Central memory CD8-positive, alpha-beta T cell (primary cell): ENCODE measurements around the gene LTBP2.

Experiments used
- ATAC-seq: fragments of 150-1000 bp; cut with Tn5 transposase; replicated peaks from 2 replicates; pipeline ENCODE4 v1.10.0; 2022; ENCODE audit warnings: mild to moderate bottlenecking, moderate FRiP score, moderate number of reproducible peaks; ENCODE audit not compliant: poor library complexity, severe bottlenecking; ENCODE audit errors: extremely low read depth
- DNase-seq, 2 donors: peaks; one replicate each; pipeline ENCODE4 v3.0.0; 2021; ENCODE audit warnings: low spot score in 2 of 2
- H3K27ac Mint-ChIP-seq: one replicate; pipeline ENCODE4 v1.8.0; 2022; ENCODE audit warnings: low read depth, mild to moderate bottlenecking, moderate library complexity, mixed read lengths
- H3K27me3 Mint-ChIP-seq: one replicate; pipeline ENCODE4 v1.8.0; 2022; ENCODE audit warnings: mixed read lengths
- H3K36me3 Mint-ChIP-seq: one replicate; pipeline ENCODE4 v1.8.0; 2022; ENCODE audit warnings: mild to moderate bottlenecking, moderate library complexity, mixed read lengths; ENCODE audit not compliant: insufficient read depth
- H3K4me1 Mint-ChIP-seq: one replicate; pipeline ENCODE4 v1.8.0; 2022; ENCODE audit warnings: mixed read lengths
- H3K4me3 Mint-ChIP-seq: one replicate; pipeline ENCODE4 v1.8.0; 2022; ENCODE audit warnings: mild to moderate bottlenecking, moderate library complexity, mixed read lengths
- H3K9me3 Mint-ChIP-seq: one replicate; pipeline ENCODE4 v1.8.0; 2022; ENCODE audit warnings: mixed read lengths

LTBP2 gene

DNA sequence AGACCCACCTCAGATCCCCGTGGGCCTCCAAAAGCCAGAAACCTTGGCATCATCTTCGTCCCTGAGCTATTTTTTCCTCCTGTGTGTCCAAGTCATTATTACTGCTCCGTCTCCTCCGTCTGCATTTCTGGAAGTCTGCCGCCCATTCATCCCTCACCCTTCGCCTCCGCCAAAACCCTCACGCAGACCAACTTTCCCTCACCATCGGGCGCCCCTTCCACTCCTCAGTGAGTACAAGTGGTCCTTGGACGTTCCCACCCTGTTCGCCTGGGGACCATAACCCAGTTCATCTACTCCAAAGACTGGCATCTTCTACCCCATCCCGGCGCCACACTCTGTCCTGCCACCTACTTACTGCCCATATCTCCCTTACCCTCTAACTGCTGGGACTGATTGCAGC is 3.7 kb upstream of the LTBP2 start:
- Mint-ChIP-seq H3K27ac (no peak overlapping the region), H3K4me3 (no peak overlapping the region), H3K27me3 (no peaks in the 10 kb centered on the region), H3K4me1 (peaks cover 68% of the 10 kb centered on the region), H3K36me3 (peaks cover 21% of the 10 kb centered on the region), H3K9me3 (no peaks in the 10 kb centered on the region)
- DNase-seq (no peak), ATAC-seq (no peak)

DNA sequence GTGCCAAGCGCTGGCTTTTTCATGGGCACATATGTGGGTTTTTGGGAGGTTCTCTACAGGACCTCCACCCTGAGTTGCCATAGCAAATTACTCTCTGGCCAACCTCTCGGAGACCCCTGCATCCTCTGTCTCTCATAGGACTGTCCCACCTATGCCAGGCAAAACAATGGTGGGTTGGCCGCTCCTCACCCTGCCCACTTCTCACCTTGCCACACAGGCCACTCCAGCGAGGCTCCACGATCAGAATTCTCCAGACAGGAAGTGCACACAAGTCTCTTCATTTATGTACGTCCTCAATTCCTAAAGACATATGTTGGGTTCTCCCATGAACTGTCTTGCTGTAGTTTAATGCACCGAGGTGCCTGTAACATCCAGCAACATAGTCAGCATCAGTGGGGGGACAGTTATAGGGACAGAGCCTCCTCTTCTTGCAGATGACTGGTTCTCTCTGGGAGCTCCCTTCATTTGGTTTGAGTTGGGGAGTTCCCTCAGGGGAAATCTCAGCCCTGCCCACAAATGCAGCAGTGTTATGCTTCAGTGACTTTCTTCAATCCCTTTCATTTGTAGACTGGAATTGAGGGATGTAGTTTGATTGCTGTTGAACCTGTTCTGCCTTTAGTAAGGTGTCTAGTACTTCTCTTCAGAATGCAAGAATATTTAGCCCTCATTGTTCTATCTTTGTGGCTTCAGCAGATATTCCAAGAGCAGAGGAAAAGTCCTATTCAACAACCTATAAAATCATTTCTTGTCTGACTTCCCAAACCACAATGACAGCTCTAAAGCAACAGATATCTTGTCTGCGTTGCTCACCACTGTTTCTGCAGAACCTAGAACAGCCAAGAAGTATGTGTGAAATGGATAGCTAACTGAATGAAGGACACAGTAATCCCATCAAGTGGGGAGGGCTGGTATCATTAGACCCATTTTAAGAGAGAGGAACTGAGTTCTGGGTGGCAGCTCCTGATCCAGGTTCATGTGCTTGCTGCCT is 2.8 kb upstream of the LTBP2 start:
- Mint-ChIP-seq H3K9me3 (no peaks in the 10 kb centered on the region), H3K4me3 (peak overlapping the region; percentile 35), H3K36me3 (peaks cover 22% of the 10 kb centered on the region), H3K4me1 (peaks cover 65% of the 10 kb centered on the region), H3K27me3 (no peaks in the 10 kb centered on the region), H3K27ac (no peak overlapping the region)
- DNase-seq, result no peak
- no peak for ATAC-seq

DNA sequence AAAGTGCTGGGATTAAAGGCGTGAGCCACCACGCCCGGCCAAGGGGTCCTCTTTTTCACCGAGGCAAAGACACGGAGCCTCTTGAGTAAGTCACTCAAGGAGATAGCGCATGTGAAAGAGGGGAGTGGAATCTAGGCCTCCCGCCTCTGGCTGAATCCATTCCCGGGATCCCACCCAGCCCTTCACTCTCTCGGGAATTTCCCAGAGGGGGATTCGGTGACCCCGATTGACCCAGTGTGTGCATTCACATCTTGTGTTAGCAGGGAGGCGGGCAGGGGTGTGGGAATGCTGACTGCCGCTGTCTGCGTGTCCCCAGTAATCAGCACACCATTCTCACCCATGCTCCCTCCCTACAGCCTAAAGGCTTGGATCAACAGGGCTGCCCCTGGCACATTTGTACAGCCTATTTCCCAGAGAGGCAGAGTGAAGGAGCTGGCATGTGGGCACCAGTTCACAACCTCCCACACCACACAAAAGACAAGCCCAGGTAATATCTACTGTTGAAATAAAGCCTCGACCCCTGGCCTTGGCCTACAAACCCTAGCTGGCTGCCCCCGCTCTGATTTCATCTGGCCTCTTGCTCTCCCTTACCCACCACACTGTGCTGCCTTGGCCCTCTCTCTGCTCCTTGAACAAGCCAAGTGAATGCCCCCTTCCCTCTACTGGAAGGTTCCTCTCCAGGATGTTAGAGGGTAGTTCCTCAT is 1.3 kb upstream of the LTBP2 start:
- peaks cover 61% of the 10 kb centered on the region for H3K4me1 Mint-ChIP-seq
- H3K27me3 Mint-ChIP-seq, result no peaks in the 10 kb centered on the region
- peaks cover 16% of the 10 kb centered on the region for H3K36me3 Mint-ChIP-seq
- peak overlapping the region; percentile 76 for H3K27ac Mint-ChIP-seq
- H3K9me3 Mint-ChIP-seq, result no peaks in the 10 kb centered on the region
- peak overlapping the region; percentile 70 for H3K4me3 Mint-ChIP-seq
- DNase-seq, result no peak
- no peak for ATAC-seq

DNA sequence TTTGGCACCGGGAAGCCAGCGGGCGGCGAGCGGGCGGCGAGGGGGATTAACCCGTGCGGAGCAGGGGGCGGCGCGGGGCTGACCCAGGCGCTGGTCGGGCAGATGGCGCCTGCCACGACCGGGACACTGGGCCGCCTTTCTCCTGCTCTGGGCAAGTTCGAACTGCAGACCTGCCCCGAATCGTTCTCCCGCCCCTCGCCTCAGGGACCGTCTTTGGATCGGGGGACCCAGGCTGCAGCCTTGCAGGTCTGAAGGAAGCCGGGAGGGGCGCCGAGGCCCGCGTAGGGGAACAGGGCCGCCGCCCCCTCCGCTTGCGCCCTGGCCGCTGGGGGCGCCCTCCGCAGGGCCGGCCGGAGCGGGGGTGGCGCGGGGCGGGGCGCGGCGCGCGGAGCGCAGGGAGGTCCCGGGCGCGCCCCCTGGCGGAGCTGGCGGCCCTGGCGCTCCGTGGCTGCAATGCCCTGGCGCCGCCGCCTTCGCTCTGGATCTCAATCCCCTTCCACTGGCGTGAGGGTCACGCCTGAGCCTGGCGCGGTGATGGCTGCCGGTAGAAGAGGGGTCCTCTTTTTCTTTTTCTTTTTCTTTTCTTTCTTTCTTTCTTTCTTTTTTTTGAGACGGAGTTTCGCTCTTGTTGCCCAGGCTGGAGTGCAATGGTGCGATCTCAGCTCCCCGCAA is 449 bp upstream of the LTBP2 start:
- no peaks in the 10 kb centered on the region for H3K27me3 Mint-ChIP-seq
- H3K36me3 Mint-ChIP-seq, result peaks cover 8% of the 10 kb centered on the region
- no peaks in the 10 kb centered on the region for H3K9me3 Mint-ChIP-seq
- peaks cover 52% of the 10 kb centered on the region for H3K4me1 Mint-ChIP-seq
- H3K27ac Mint-ChIP-seq, result peak overlapping the region; percentile 76
- peak; percentile 78 for ATAC-seq
- peak; percentile 72 to 78 for DNase-seq
- H3K4me3 Mint-ChIP-seq, result peak overlapping the region; percentile 70

DNA sequence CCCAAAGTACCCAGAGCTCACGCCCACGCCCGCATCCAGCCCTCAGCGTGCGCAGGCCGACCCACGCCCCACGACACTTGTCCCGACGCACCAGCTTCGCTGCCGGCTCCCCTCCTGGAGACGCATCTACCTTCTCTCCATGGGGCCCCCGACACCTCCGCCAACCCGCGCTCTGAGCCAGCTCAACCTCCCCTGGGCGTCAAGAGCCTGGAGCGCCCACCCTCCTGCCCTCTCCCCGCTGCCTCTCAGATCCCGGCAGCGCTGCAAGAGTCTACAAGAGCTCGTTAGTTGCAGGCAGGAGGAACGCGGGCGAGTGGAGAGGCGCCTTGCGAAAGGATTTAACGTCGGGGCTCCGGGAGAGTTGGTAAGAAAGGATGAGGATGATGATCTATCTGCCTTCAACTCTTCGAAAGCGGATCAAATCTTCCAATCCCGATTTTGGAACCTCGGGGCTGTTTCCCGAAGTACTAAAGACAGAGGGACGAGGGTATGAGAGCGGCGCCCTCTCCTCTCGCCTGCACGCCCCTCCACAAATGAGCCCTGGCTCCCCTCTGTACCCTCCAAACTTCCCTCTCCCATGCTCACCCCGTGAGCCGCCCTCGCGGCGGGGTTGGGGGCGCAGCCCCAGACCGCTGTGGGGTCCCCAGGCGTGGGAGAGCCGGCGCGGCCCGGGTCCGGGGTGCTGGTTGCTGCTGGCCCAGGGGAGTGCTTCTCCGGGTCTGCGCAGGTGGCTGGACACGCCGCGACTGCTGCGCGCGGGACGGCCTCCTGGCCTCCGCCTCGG is 979 bp downstream of the LTBP2 start:
- no peak overlapping the region for H3K27ac Mint-ChIP-seq
- H3K4me1 Mint-ChIP-seq, result peaks cover 42% of the 10 kb centered on the region
- H3K4me3 Mint-ChIP-seq, result peak overlapping the region; percentile 70
- DNase-seq (no peak), ATAC-seq (no peak)
- no peaks in the 10 kb centered on the region for H3K9me3 Mint-ChIP-seq
- peaks cover 6% of the 10 kb centered on the region for H3K36me3 Mint-ChIP-seq
- H3K27me3 Mint-ChIP-seq, result no peaks in the 10 kb centered on the region

DNA sequence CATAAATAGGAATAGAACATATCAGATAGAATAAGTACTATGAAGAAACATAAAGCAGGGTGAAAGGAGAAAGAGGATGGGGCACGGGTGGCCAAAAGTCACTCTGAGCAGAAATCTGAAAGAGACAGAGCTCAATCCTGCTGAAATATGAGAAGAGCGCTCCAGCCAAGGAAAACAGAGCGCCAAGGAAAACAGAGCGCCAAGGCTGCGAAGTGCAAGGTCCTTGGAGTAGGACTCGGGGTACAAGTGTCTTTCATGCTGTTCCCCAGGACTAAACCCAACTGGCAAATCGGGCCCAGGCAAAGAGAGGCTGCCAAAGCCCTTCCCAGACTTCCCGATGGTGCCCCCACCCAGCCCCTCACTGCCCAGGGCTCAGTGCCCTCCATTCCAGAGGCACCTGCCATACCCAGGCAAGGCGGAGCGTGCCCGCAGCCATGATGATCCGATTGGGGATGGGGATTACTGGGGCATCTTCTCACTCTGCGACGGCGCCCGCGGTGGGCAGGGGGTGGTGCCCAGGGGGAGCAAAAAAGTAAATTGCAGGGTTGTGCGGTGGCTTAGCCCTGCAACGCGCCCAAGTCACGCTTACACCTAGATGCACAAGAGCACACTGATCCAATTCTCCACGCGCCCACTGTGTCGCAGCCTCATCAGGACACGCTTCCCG is 1.7 kb downstream of the LTBP2 start:
- no peak for DNase-seq
- no peak for ATAC-seq
- Mint-ChIP-seq H3K27ac (no peak overlapping the region), H3K27me3 (no peaks in the 10 kb centered on the region), H3K9me3 (no peaks in the 10 kb centered on the region), H3K36me3 (peaks cover 6% of the 10 kb centered on the region), H3K4me3 (peak overlapping the region; percentile 50), H3K4me1 (peaks cover 35% of the 10 kb centered on the region)

DNA sequence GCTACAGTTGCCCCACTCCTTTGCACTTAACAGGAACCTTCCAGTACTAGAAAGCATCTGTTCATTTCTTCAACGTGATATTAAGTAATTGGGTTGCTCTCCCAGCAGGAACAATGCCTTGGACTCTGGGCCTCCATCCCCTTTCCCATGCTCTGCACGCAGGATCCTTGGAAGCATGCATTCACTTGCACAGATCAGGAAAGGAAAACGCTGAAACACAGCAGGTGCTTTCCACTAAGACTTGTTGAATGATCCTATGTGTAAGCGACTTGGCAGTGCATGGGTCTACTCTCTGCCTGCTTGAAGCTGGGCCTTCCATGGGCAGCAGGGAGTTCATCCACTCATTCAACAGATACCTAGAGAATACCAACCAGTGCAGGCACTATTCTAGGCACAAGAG is 2.3 kb downstream of the LTBP2 start:
- Mint-ChIP-seq H3K27ac (no peak overlapping the region), H3K36me3 (peaks cover 6% of the 10 kb centered on the region), H3K4me3 (peak overlapping the region; percentile 50), H3K4me1 (peaks cover 29% of the 10 kb centered on the region), H3K27me3 (no peaks in the 10 kb centered on the region), H3K9me3 (no peaks in the 10 kb centered on the region)
- DNase-seq (no peak), ATAC-seq (no peak)

DNA sequence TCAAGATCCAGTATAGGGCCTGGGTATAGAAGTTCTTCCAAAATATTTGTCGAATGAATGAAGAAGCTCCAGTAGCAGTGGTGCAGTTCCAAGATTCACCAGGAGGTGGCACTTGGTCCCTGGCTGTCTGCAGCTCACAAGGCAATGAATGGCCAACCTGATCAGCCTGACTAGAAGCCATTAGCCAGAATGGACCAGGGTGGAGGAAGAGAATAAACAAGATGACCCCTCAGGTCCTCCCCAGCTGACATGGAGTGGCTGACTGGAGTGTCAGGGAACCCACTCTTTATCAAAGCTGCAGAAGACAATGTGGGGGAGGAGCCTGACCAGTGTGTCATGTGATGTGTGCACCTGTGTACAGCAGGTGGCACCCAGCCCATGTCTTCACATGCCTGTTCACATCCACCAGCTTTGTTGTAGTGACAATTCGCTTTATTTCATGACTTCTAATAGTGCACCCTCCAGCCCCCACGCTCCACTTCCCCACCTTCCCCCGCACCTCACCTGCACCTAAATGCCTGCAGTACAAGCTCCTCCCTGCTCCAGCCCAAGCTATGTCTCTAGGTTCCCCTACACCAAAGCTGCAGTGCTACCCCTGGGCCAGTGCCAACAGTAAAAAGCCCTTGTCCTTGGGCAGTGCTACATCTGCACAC is 3.0 kb downstream of the LTBP2 start:
- H3K9me3 Mint-ChIP-seq, result no peaks in the 10 kb centered on the region
- H3K27ac Mint-ChIP-seq, result no peak overlapping the region
- no peak overlapping the region for H3K4me3 Mint-ChIP-seq
- H3K36me3 Mint-ChIP-seq, result peaks cover 6% of the 10 kb centered on the region
- no peaks in the 10 kb centered on the region for H3K27me3 Mint-ChIP-seq
- ATAC-seq, result peak; percentile 47
- peak; percentile 82 to 93 for DNase-seq
- peaks cover 22% of the 10 kb centered on the region for H3K4me1 Mint-ChIP-seq

DNA sequence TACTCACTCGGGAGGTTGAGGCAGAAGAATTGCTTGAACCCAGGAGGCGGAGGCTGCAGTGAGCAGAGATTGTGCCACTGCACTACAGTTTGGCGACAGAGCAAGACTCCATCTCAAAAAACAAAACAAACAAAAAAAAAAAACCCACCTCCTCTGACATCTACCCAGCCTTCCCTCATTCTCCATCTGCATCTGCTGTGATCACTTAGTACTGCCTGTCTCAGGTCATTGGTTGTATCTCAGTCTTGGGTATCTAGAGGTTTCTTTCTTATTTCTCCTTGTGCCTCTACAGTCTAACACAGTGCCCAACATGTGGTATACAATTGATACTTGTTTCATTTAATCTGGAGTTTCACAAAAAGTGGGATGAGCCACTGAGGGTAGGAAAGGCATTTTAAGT is 5.3 kb downstream of the LTBP2 start:
- no peak for ATAC-seq
- Mint-ChIP-seq H3K27me3 (no peaks in the 10 kb centered on the region), H3K4me1 (peaks cover 16% of the 10 kb centered on the region), H3K4me3 (no peak overlapping the region), H3K27ac (peak overlapping the region; percentile 18), H3K9me3 (no peaks in the 10 kb centered on the region), H3K36me3 (peaks cover 6% of the 10 kb centered on the region)
- DNase-seq, result no peak

DNA sequence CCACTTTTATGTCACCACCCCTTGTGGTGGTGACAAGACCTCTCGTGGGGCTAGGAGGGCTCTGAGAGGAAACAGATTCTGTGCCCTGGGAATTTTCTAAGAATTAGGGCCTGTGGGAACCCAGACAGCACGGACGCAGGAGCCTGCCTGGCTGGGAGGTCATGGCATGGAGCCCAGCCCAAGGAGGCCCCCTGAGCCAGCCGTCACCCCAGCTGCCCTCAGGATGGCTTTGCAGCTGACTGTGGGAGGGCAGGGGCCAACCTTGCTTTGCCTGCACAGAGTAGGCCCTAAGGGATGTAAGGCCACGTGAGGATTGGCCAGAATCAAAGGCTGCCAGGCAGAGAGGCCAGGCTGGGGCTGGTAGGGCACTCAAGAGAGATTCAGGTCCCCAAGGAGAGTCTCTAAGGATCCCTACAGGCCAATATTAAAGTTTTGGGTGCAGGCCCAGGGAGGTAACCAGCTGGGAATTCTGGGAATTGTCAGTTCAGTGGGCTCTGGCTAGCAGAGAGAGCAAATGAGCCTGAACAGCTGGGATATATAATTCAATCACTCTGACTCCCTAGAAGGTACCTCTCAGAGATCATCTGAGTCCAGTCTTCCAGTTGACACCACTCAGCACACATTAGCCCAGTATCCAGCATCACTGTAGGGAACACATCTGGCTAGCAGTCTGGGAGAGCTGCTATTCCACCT is 6.4 kb downstream of the LTBP2 start:
- Mint-ChIP-seq H3K27ac (no peak overlapping the region), H3K4me1 (peaks cover 16% of the 10 kb centered on the region), H3K9me3 (no peaks in the 10 kb centered on the region), H3K36me3 (peaks cover 4% of the 10 kb centered on the region), H3K4me3 (no peak overlapping the region), H3K27me3 (no peaks in the 10 kb centered on the region)
- DNase-seq, result no peak
- ATAC-seq, result no peak

DNA sequence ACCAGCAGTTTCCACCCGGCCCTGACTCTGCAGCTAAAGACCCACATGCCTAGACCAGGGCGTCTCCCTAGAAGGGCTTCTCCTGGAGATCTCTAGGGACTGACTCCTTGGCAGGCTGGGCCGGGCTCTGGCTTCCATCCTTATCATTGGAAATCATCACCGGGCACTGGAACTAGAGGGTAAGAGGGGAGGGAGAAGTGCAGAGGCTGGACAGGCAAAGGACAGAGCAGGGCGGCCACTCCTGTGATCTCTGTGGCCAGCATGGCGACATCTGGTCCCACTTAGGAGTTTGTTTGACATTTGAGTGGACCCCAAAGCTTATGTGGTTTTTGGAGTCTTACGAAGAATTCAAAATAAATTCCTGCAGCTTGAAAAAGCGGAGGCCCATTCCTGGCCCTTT is 7.1 kb downstream of the LTBP2 start:
- Mint-ChIP-seq H3K27me3 (no peaks in the 10 kb centered on the region), H3K27ac (no peak overlapping the region)
- no peak for DNase-seq

More for the DNA sequence above, 7.1 kb downstream of the LTBP2 start:
- peaks cover 2% of the 10 kb centered on the region for H3K36me3 Mint-ChIP-seq
- peaks cover 12% of the 10 kb centered on the region for H3K4me1 Mint-ChIP-seq
- no peaks in the 10 kb centered on the region for H3K9me3 Mint-ChIP-seq
- no peak for ATAC-seq
- no peak overlapping the region for H3K4me3 Mint-ChIP-seq
